Lung (tissue), 12 donors: Measurements from ENCODE around the gene HMGB2. TPM values are rescaled to one million over a fixed set of nuclear protein-coding genes. Genes with fewer than 3 reads are reported as not detected.

Experiments used
- ATAC-seq: fragments of 200-7000 bp; cut with Tn5 transposase; one replicate; pipeline ENCODE4 v1.9.1; 2020; ENCODE audit warnings: moderate number of reproducible peaks; ENCODE audit not compliant: insufficient read depth, low FRiP score
- DNase-seq, 3 donors: peaks; one replicate each; pipeline ENCODE4 v3.0.0-alpha.2; 2013 to 2017
- H3K27ac ChIP-seq, 2 donors: one replicate each; pipeline ENCODE4 v1.5.1; 2013; ENCODE audit warnings: mild to moderate bottlenecking in 2 of 2, moderate library complexity in 2 of 2, control low read depth in 1 of 2, inconsistent platforms in 1 of 2, low read depth in 1 of 2, low read length in 1 of 2
- H3K27me3 ChIP-seq, 3 donors: one replicate each; pipeline ENCODE4 v1.5.1; 2013; ENCODE audit warnings: low read length in 2 of 3; ENCODE audit not compliant: control insufficient read depth in 3 of 3, insufficient read depth in 3 of 3
- H3K36me3 ChIP-seq, 4 donors: one replicate each; pipeline ENCODE4 v1.5.1; 2013; ENCODE audit warnings: low read length in 4 of 4, mild to moderate bottlenecking in 1 of 4, moderate library complexity in 1 of 4; ENCODE audit not compliant: control insufficient read depth in 4 of 4, insufficient read depth in 4 of 4
- H3K4me1 ChIP-seq, 5 donors: one replicate each; pipeline ENCODE4 v1.5.1; 2013; ENCODE audit warnings: low read length in 5 of 5, mild to moderate bottlenecking in 2 of 5, moderate library complexity in 1 of 5; ENCODE audit not compliant: control insufficient read depth in 5 of 5, insufficient read depth in 5 of 5
- H3K4me3 ChIP-seq: one replicate; pipeline ENCODE4 v1.5.1; 2013; ENCODE audit warnings: mild to moderate bottlenecking, control low read depth, moderate library complexity
- H3K9ac ChIP-seq, 2 donors: one replicate each; pipeline ENCODE4 v1.5.1; 2013; ENCODE audit warnings: low read length in 2 of 2, control low read depth in 1 of 2; ENCODE audit not compliant: insufficient read depth in 1 of 2
- H3K9me3 ChIP-seq, 4 donors: one replicate each; pipeline ENCODE4 v1.5.1; 2013; ENCODE audit warnings: low read length in 3 of 4, mild to moderate bottlenecking in 1 of 4, moderate library complexity in 1 of 4; ENCODE audit not compliant: control insufficient read depth in 4 of 4, insufficient read depth in 3 of 4
- CTCF ChIP-seq: IDR thresholded peaks from 2 replicates; pipeline ENCODE4 v1.5.1; 2012; ENCODE audit warnings: mild to moderate bottlenecking; ENCODE audit errors: control extremely low read depth, extremely low read depth
- WGBS, 2 donors: extraction: QIAGEN DNeasy Blood & Tissue Kit; methylation state at CpG; one replicate each; pipeline ENCODE4 v1.1.7; 2013; 5-methylcytosine and 5-hydroxymethylcytosine counted together
- polyA plus RNA-seq, 2 donors: library from polyadenylated mRNA; stranded (reverse); fragments of 200-250 nt; gene quantifications; one replicate each; pipeline ENCODE4 v1.2.1, GENCODE V29; 2013
- total RNA-seq, 2 donors: library from RNA; depleted of rRNA in 1 of 2; stranded (reverse); fragments of >200 nt in 1 of 2; gene quantifications; one replicate each; pipeline ENCODE4 v1.2.1, GENCODE V29; 2014 to 2021
- donor health status: control.
- donor health status: control.
- donor health status: Bipolar disorder and iron deficiency.
- donor health status: healthy.
- donor health status: DM: yes; HTN: yes; CAD: no.

HMGB2 gene
- total and polyA plus RNA-seq, 4 donors: 57.9 to 187 (median 105) TPM

- Histone ChIP-seq H3K27me3 (no peaks in the 10 kb centered on the region), H3K9me3 (no peaks in the 10 kb centered on the region), H3K9ac (no peak overlapping the region), H3K4me3 (no peak overlapping the region), H3K36me3 (peaks cover 0 to 18% (median 5%) of the 10 kb centered on the region in 4 donors), H3K4me1 (no peaks in the 10 kb centered on the region), H3K27ac (no peak overlapping the region)
- no peak for DNase-seq
- 94 to 96% methylated on average over 5 of the region's 5 CpGs for WGBS, 2 donors
- no peak for ATAC-seq
- TF ChIP-seq CTCF: no peak
Measured at GRCh38 chr4:173325007-173325736, 9.0 kb downstream of the HMGB2 start.

GRCh38 chr4:173319696-173320095 is 14.5 kb downstream of the HMGB2 start:
- WGBS, 2 donors: 80 to 83% methylated on average over 2 of the region's 2 CpGs
- ATAC-seq: no peak
- DNase-seq: no peak

GRCh38 chr4:173318648-173319211 is 15.4 kb downstream of the HMGB2 start:
- no peak overlapping the region for H3K27ac ChIP-seq
- ATAC-seq (no peak), DNase-seq (peak in 2 of 3 donors; percentile 69 to 74)
- no peak overlapping the region for H3K9ac ChIP-seq
- no peak overlapping the region for H3K4me3 ChIP-seq
- H3K9me3 ChIP-seq: no peaks in the 10 kb centered on the region
- TF ChIP-seq CTCF: peak; percentile 6
- H3K36me3 ChIP-seq: peaks cover 0 to 12% (median 3%) of the 10 kb centered on the region in 4 donors
- H3K27me3 ChIP-seq: no peaks in the 10 kb centered on the region
- H3K4me1 ChIP-seq: no peaks in the 10 kb centered on the region
- WGBS, 2 donors: 32 to 36% methylated on average over 3 of the region's 3 CpGs

More at GRCh38 chr4:173319696-173320095, 14.5 kb downstream of the HMGB2 start:
- no peaks in the 10 kb centered on the region for H3K27me3 ChIP-seq
- no peak overlapping the region for H3K9ac ChIP-seq
- H3K4me1 ChIP-seq: no peaks in the 10 kb centered on the region
- TF ChIP-seq CTCF: no peak
- H3K27ac ChIP-seq: no peak overlapping the region
- H3K4me3 ChIP-seq: no peak overlapping the region
- H3K9me3 ChIP-seq: no peaks in the 10 kb centered on the region
- H3K36me3 ChIP-seq: peaks cover 0 to 10% (median 3%) of the 10 kb centered on the region in 4 donors
